HepG2 (cell line): ENCODE measurements around the gene SRCIN1. TPM values are rescaled to one million over a fixed set of nuclear protein-coding genes. Genes with fewer than 3 reads are reported as not detected.
A peak's percentile ranks its signal among the peaks of the same experiment; 100 is the strongest.
"Not testable (repeated sequence)": the region's sequence is repeated elsewhere in the genome, so short reads cannot be mapped to it uniquely, and the experiment has no call there.

ENCODE experiments used
- ATAC-seq: fragments of 200-7000 bp; cut with Tn5 transposase; 3 replicates; pipeline ENCODE4 v1.9.1; 2020; ENCODE audit warnings: mild to moderate bottlenecking, moderate library complexity
- BruUV-seq: library from RNA; stranded (reverse); fragments of 400-500 nt; replicated peaks from 2 replicates; lab custom pipeline; 2021; lab: Mats Ljungman, UMichigan
- CTCF ChIA-PET: fragments of 300-600 bp; formaldehyde crosslinking; extraction: SDS; loops from one replicate; lab custom pipeline; 2021; ENCODE audit warnings: low total read pairs, inconsistent platforms, low intra/inter-chr PET ratio; lab: Yijun Ruan, JAX
- POLR2A ChIA-PET: fragments of 350-600 bp; sonication (Branson Sonifier 250); formaldehyde crosslinking; loops from one replicate; lab custom pipeline; 2020; ENCODE audit warnings: antibody characterized with exemption, inconsistent platforms; lab: Yijun Ruan, JAX
- DNase-seq: peaks from one replicate; pipeline ENCODE4 v3.0.0-alpha.2; 2015; ENCODE audit warnings: low spot score
- FAIRE-seq: peaks from 3 replicates; lab custom pipeline; 2011; peaks lifted over from hg19 to GRCh38; lab: Jason Lieb, UNC
- H2AFZ ChIP-seq: one replicate; pipeline ENCODE4 v1.6.1; 2011; ENCODE audit warnings: low read length, inconsistent platforms
- H3K27ac ChIP-seq: fragments of 300-600 bp; 3 replicates; pipeline ENCODE4 v1.8.0; 2011; ENCODE audit warnings: mixed run types, mild to moderate bottlenecking, mixed read lengths, low read length, inconsistent platforms; ENCODE audit not compliant: insufficient read depth; ENCODE audit errors: extremely low read length
- H3K27me3 ChIP-seq, 2 experiments: fragments of 200-600 bp in 1 of 2; 2 replicates in 1 of 2; 3 replicates in 1 of 2; pipeline versions ENCODE4 v1.6.0 to v1.8.0; 2011; ENCODE audit warnings: low read length in 2 of 2, mild to moderate bottlenecking in 2 of 2, moderate library complexity in 2 of 2, inconsistent platforms in 1 of 2; ENCODE audit not compliant: insufficient read depth in 2 of 2, control insufficient read depth in 1 of 2
- H3K36me3 ChIP-seq, 2 experiments: fragments of 200-600 bp in 1 of 2; replicated peaks in 1 of 2; 2 replicates in 1 of 2; 3 replicates in 1 of 2; pipeline versions ENCODE4 v1.5.1 to v1.8.0; 2011; ENCODE audit warnings: low read length in 2 of 2, inconsistent platforms in 1 of 2; ENCODE audit not compliant: insufficient read depth in 2 of 2, control insufficient read depth in 1 of 2
- H3K4me1 ChIP-seq: 2 replicates; pipeline ENCODE4 v1.5.1; 2012; ENCODE audit warnings: low read length, inconsistent platforms; ENCODE audit not compliant: insufficient read depth
- H3K4me2 ChIP-seq: 2 replicates; pipeline ENCODE4 v1.6.0; 2011; ENCODE audit warnings: low read depth, low read length, inconsistent platforms
- H3K4me3 ChIP-seq, 3 experiments: fragments of 200-600 bp in 1 of 3; sonication (generic), shearing (Covaris generic) in 1 of 3; replicated peaks in 1 of 3; 2 replicates each; pipeline ENCODE4 v1.5.1; 2011 to 2016; ENCODE audit warnings: low read length in 3 of 3, inconsistent platforms in 2 of 3, low read depth in 2 of 3, mild to moderate bottlenecking in 2 of 3, control low read depth in 1 of 3, mixed read lengths in 1 of 3; ENCODE audit not compliant: insufficient read depth in 1 of 3
- H3K79me2 ChIP-seq: one replicate; pipeline ENCODE4 v1.6.1; 2011; ENCODE audit warnings: low read length, inconsistent platforms; ENCODE audit not compliant: insufficient read depth
- H3K9ac ChIP-seq: 2 replicates; pipeline ENCODE4 v1.6.0; 2011; ENCODE audit warnings: mild to moderate bottlenecking, low read depth, low read length, inconsistent platforms; ENCODE audit not compliant: insufficient read depth
- H3K9me3 ChIP-seq: 2 replicates; pipeline ENCODE4 v1.5.1; 2012; ENCODE audit warnings: mild to moderate bottlenecking, low read length
- H4K20me1 ChIP-seq: 2 replicates; pipeline ENCODE4 v1.6.0; 2011; ENCODE audit warnings: inconsistent platforms, mild to moderate bottlenecking, low read length, moderate library complexity; ENCODE audit not compliant: insufficient read depth
- DMAP1 ChIP-seq: IDR thresholded peaks from 2 replicates; pipeline ENCODE4 v1.6.1; 2016
- ELF1 ChIP-seq: sonication (generic); formaldehyde crosslinking; IDR thresholded peaks from 2 replicates; pipeline ENCODE4 v1.4.0; 2020; ENCODE audit warnings: missing genetic modification reagents
- HNRNPK ChIP-seq: fragments of 200-400 bp; formaldehyde crosslinking; IDR thresholded peaks from 2 replicates; pipeline ENCODE4 v1.6.1; 2018; ENCODE audit warnings: low read length, low read depth, moderate library complexity, mild to moderate bottlenecking; ENCODE audit not compliant: poor library complexity, severe bottlenecking
- KAT2B ChIP-seq: fragments of 150-350 bp; IDR thresholded peaks from 2 replicates; pipeline ENCODE4 v1.6.1; 2014; ENCODE audit warnings: low read depth, low read length, borderline replicate concordance
- WGBS: methylation state at CpG from one replicate; pipeline ENCODE4 v1.1.6; 2017; ENCODE audit warnings: low lambda C conversion rate; 5-methylcytosine and 5-hydroxymethylcytosine counted together
- in situ Hi-C: cut with HindIII; loops from 2 replicates; pipeline ENCODE4 v1.10.0; 2017; ENCODE audit warnings: low pct_unique_long_range_greater_than_20kb; ENCODE audit not compliant: extremely low pct_ligation_motif_present
- intact Hi-C: fragments of 100-400 bp; cut with micrococcal nuclease; formaldehyde crosslinking; loops from one replicate; pipeline ENCODE4 v1.10.0; 2022; ENCODE audit not compliant: unreplicated experiment
- polyA plus RNA-seq, 8 experiments: library from polyadenylated mRNA; depleted of rRNA in 3 of 8; stranded (reverse) in 7 of 8; unstranded in 1 of 8; fragments of >200 nt; fragmentation: Illumina TruSeq in 4 of 8; extraction: Trizol in 4 of 8; gene quantifications; 2 replicates each; pipeline versions ENCODE4 v1.2.1 to v1.2.3, GENCODE V29; 2011 to 2016; ENCODE audit warnings: low read depth in 4 of 8, missing spikeins in 1 of 8, mixed read lengths in 1 of 8; ENCODE audit not compliant: insufficient read depth in 1 of 8
- total RNA-seq, 5 experiments: library from RNA; depleted of rRNA; stranded (reverse); fragments of >200 nt; fragmentation: Illumina TruSeq; extraction: Trizol; gene quantifications; 2 replicates each; pipeline ENCODE4 v1.2.3, GENCODE V29; 2016; ENCODE audit warnings: low read depth in 1 of 5

SRCIN1 gene
- total and polyA plus RNA-seq, 2 of the 13 experiments (the other 11 are each of a cell fraction or from before 2014, with no cell fraction given) = 1.2 to 9.6 TPM

- 0 out of 2 replicates have a peak, but pooled peaks have one; percentile 46 for TF ChIP-seq DMAP1
Measured at GRCh38 chr17:38627957-38628356, 22.2 kb upstream of the SRCIN1 start (continued).

- H2AFZ ChIP-seq = not testable (repeated sequence)
Measured at GRCh38 chr17:38626606-38627226, 21.0 kb upstream of the SRCIN1 start.

DNA sequence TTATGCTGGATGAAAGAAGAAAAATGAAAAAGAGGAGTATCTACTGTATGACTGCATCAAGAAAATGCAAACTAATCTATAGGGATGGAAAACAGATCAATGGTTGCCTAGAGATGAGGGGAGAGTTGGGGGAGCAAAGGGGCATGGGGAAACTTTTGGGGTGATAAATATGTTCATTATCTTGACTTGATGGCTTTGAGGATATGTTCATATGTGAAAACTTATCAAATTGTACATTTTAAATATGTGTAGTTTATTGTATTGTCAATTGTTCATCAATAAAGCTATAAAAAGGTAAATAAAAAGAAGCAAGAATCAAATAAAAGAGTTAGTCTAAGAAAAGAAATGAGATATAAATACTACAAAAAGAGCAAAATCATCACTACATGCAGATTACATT lies 19.7 kb upstream of the SRCIN1 start:
- Histone ChIP-seq H3K36me3 (no peaks in the 10 kb centered on the region), H3K27me3 (no peaks in the 10 kb centered on the region), H3K4me1 (peaks cover 71% of the 10 kb centered on the region), H3K4me3 (no peak overlapping the region), H3K9me3 (no peaks in the 10 kb centered on the region), H4K20me1 (no peaks in the 10 kb centered on the region), H3K27ac (no peak overlapping the region), H3K9ac (no peak overlapping the region), H3K4me2 (no peak overlapping the region), H2AFZ (no peak overlapping the region), H3K79me2 (no peaks in the 10 kb centered on the region)
- no peak for DNase-seq
- peak; percentile 68 for TF ChIP-seq KAT2B
- peak; percentile 91 for TF ChIP-seq HNRNPK
- no peak for TF ChIP-seq ELF1 (CRISPR knock-in tag)
- ChIA-PET CTCF (no interaction called here), POLR2A (interaction anchor here (0.9 to 2.0 kb wide), 3 partner anchors 11 to 31 kb away, joined by 3 to 11 read pairs (median 11); no protein-coding TSS in a partner anchor)
- intact Hi-C loops (no loop called here), in situ Hi-C loops (no loop called here)
- no peak for ATAC-seq
- FAIRE-seq = no peak
- no TSS peak for BruUV-seq

More at GRCh38 chr17:38626606-38627226, 21.0 kb upstream of the SRCIN1 start:
- FAIRE-seq, H4K20me1 ChIP-seq, H3K36me3 ChIP-seq, CTCF ChIA-PET, H3K27me3 ChIP-seq, H3K4me3 ChIP-seq, H3K9me3 ChIP-seq, H3K79me2 ChIP-seq, BruUV-seq, ATAC-seq, H3K9ac ChIP-seq, H3K4me2 ChIP-seq, DNase-seq, intact Hi-C loops, in situ Hi-C loops: not testable (repeated sequence)
- 97% methylated on average over 6 of the region's 6 CpGs for WGBS
- POLR2A ChIA-PET = interaction anchor here (1.3 to 2.7 kb wide), 2 partner anchors 12 to 31 kb away, joined by 4 to 14 read pairs; no protein-coding TSS in a partner anchor
- Histone ChIP-seq H3K4me1 (peaks cover 59% of the 10 kb centered on the region), H3K27ac (peak overlapping the region; percentile 59)
